ENCODE measurements around the gene ICA1.

Gene ICA1

DNA sequence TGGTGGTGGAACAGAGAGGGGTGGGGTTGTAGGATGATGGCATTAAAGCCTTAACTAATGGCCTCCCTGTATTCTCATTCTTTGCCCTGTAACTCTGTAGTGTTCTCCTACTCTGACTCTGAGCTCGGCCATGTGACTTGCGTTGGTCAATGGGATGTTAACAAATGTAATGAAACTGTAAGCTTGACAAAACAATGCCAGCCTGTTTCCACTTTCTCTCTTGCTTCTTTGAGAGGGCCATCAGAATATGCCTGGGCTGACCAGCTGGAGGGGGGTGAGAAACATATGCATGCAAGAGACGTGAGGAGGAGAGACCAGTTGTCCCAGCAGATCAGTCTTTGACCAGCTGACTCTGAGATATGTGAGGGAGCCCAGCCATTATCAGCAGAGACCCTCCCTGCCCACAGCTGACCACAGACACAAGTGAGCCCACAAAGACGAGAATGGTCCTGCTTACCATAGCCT, 100.6 kb downstream of the ICA1 start:
- no peaks in the 10 kb centered on the region for H4K20me1 ChIP-seq (ENCODE audit: insufficient read depth, low read length)
- H3K4me3 ChIP-seq (ENCODE audit: low read length): no peak overlapping the region
- H3K79me2 ChIP-seq (ENCODE audit: low read length): no peaks in the 10 kb centered on the region
- H3K27me3 ChIP-seq (replicated peaks; ENCODE audit: insufficient read depth, low read length): no peaks in the 10 kb centered on the region
- no peaks in the 10 kb centered on the region for H3K9me2 ChIP-seq (replicated peaks; ENCODE audit: insufficient read depth, low read length)
- no peak overlapping the region for H3K9ac ChIP-seq (ENCODE audit: low read length)
- no peak overlapping the region for H3K27ac ChIP-seq (ENCODE audit: low read length)
- H3K4me1 ChIP-seq (ENCODE audit: low read length): no peaks in the 10 kb centered on the region
- no peak overlapping the region for H2AFZ ChIP-seq (ENCODE audit: low read length)
- no peaks in the 10 kb centered on the region for H3F3A ChIP-seq (ENCODE audit: insufficient read depth, low read length)
- H3K36me3 ChIP-seq (replicated peaks; ENCODE audit: insufficient read depth, low read length): no peaks in the 10 kb centered on the region
- no peak overlapping the region for H3K4me2 ChIP-seq (ENCODE audit: low read depth, low read length)
- no peaks in the 10 kb centered on the region for H3K9me3 ChIP-seq (replicated peaks; ENCODE audit: insufficient read depth, low read length)
- DNase-seq: no peak
- TF ChIP-seq EZH2phosphoT487 (IDR thresholded peaks at IDR 0.05; ENCODE audit: low read length) (no peak), EZH2 (optimal IDR thresholded peaks at IDR 0.05; ENCODE audit: low read depth, low read length) (no peak)
- TF ChIP-seq, protein P1, sequence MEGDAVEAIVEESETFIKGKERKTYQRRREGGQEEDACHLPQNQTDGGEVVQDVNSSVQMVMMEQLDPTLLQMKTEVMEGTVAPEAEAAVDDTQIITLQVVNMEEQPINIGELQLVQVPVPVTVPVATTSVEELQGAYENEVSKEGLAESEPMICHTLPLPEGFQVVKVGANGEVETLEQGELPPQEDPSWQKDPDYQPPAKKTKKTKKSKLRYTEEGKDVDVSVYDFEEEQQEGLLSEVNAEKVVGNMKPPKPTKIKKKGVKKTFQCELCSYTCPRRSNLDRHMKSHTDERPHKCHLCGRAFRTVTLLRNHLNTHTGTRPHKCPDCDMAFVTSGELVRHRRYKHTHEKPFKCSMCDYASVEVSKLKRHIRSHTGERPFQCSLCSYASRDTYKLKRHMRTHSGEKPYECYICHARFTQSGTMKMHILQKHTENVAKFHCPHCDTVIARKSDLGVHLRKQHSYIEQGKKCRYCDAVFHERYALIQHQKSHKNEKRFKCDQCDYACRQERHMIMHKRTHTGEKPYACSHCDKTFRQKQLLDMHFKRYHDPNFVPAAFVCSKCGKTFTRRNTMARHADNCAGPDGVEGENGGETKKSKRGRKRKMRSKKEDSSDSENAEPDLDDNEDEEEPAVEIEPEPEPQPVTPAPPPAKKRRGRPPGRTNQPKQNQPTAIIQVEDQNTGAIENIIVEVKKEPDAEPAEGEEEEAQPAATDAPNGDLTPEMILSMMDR (IDR thresholded peaks at IDR 0.05; ENCODE audit: low read length): no peak

DNA sequence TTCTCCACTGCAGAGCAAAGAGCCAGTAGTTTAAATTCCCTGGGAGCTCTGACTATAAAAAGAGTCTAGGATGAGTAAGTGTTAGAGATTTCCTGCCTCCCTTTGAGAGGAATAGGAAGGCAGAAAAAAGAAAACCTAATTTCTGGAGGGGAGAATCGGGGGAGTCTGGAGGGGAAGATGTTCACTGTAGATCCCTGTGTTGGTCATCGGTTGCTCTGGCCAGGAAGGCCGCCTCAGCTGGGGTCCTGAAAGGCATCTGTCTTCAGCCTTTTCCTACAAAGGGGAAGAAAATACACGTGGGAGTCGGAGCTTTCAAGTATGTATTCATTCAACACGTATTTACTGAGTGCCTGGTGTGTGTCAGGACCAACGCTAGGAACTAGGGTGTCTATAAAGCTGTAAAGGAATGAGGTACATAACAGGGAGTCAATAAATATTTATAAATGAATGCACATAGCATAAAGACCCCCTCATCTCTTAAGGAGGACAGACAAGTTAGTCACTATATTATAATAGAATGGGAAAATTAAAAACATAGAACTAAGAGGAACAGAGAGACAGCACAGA, 101.1 kb downstream of the ICA1 start:
- Histone ChIP-seq H3K27me3 (replicated peaks; ENCODE audit: insufficient read depth, low read length) (no peaks in the 10 kb centered on the region), H3K4me2 (ENCODE audit: low read depth, low read length) (no peak overlapping the region)
- TF ChIP-seq EZH2 (optimal IDR thresholded peaks at IDR 0.05; ENCODE audit: low read depth, low read length) (no peak), EZH2phosphoT487 (IDR thresholded peaks at IDR 0.05; ENCODE audit: low read length) (no peak)
- TF ChIP-seq, protein P1 (IDR thresholded peaks at IDR 0.05; ENCODE audit: low read length): no peak

DNA sequence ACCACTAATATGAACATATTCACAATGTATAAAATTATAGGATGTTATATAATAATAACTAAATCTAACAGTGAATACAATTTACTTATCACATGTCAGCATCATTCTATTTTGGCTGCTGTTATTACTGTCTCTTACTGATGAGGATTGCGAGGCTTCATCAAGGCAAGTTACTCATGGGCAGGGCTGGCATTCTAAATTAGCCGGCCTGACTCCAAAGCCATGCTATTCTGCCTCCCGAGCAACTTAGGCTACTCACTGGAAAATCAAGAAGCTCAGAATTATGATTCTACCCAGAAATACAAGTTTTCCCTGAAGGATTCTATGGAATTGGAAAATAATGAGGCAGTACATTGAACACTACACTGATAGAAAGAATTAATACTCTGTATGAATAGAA, 101.7 kb downstream of the ICA1 start:
- Histone ChIP-seq H3K27me3 (replicated peaks; ENCODE audit: insufficient read depth, low read length) (no peaks in the 10 kb centered on the region), H3K4me1 (ENCODE audit: low read length) (no peaks in the 10 kb centered on the region), H3K9me3 (replicated peaks; ENCODE audit: insufficient read depth, low read length) (no peaks in the 10 kb centered on the region), H4K20me1 (ENCODE audit: insufficient read depth, low read length) (no peaks in the 10 kb centered on the region), H3K79me2 (ENCODE audit: low read length) (no peaks in the 10 kb centered on the region), H3K36me3 (replicated peaks; ENCODE audit: insufficient read depth, low read length) (no peaks in the 10 kb centered on the region), H3K4me2 (ENCODE audit: low read depth, low read length) (no peak overlapping the region), H3K9ac (ENCODE audit: low read length) (no peak overlapping the region), H3K4me3 (ENCODE audit: low read length) (no peak overlapping the region), H3K27ac (ENCODE audit: low read length) (no peak overlapping the region), H3K9me2 (replicated peaks; ENCODE audit: insufficient read depth, low read length) (no peaks in the 10 kb centered on the region), H2AFZ (ENCODE audit: low read length) (no peak overlapping the region), H3F3A (ENCODE audit: insufficient read depth, low read length) (no peaks in the 10 kb centered on the region)
- TF ChIP-seq EZH2phosphoT487 (IDR thresholded peaks at IDR 0.05; ENCODE audit: low read length) (no peak), EZH2 (optimal IDR thresholded peaks at IDR 0.05; ENCODE audit: low read depth, low read length) (no peak)
- TF ChIP-seq, protein P1 (IDR thresholded peaks at IDR 0.05; ENCODE audit: low read length): no peak
- no peak for DNase-seq

More for the DNA sequence above, 101.1 kb downstream of the ICA1 start:
- H3K79me2 ChIP-seq (ENCODE audit: low read length): no peaks in the 10 kb centered on the region
- no peak for DNase-seq
- no peak overlapping the region for H3K4me3 ChIP-seq (ENCODE audit: low read length)
- no peak overlapping the region for H3K27ac ChIP-seq (ENCODE audit: low read length)
- H3K9me3 ChIP-seq (replicated peaks; ENCODE audit: insufficient read depth, low read length): no peaks in the 10 kb centered on the region
- no peak overlapping the region for H2AFZ ChIP-seq (ENCODE audit: low read length)
- no peaks in the 10 kb centered on the region for H3K36me3 ChIP-seq (replicated peaks; ENCODE audit: insufficient read depth, low read length)
- H3K9me2 ChIP-seq (replicated peaks; ENCODE audit: insufficient read depth, low read length): no peaks in the 10 kb centered on the region
- no peaks in the 10 kb centered on the region for H3K4me1 ChIP-seq (ENCODE audit: low read length)
- no peaks in the 10 kb centered on the region for H4K20me1 ChIP-seq (ENCODE audit: insufficient read depth, low read length)
- H3F3A ChIP-seq (ENCODE audit: insufficient read depth, low read length): no peaks in the 10 kb centered on the region
- no peak overlapping the region for H3K9ac ChIP-seq (ENCODE audit: low read length)
